Embryonic facial prominence (tissue), 1 donor: ENCODE results near the gene C9.
"Not testable (repeated sequence)": the region's sequence is repeated elsewhere in the genome, so short reads cannot be mapped to it uniquely, and the experiment has no call there.

Experiments
- DNase-seq: peaks from one replicate; pipeline ENCODE4 v3.0.0-alpha.2; 2016; ENCODE audit errors: extremely low spot score

Gene C9

DNA sequence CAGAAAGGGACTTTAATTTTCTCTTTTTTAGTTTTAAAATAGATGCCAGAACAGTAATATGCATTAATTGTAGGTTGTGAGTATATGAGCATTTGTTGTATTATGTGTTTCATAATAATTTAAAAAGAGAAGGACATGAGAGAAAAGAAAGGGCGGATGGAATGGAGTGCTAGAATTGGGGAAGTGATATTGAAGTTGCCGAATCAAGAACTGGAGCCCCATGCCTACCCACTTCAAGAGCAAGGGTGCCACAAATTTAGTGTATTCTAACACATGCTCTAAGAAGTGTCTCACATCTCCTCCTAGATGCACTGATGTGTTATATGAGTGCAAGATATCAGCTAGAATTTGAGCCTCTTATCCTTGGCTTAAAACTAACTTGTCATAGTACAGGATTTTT, 101.3 kb downstream of the C9 start:
- no peak for DNase-seq

DNA sequence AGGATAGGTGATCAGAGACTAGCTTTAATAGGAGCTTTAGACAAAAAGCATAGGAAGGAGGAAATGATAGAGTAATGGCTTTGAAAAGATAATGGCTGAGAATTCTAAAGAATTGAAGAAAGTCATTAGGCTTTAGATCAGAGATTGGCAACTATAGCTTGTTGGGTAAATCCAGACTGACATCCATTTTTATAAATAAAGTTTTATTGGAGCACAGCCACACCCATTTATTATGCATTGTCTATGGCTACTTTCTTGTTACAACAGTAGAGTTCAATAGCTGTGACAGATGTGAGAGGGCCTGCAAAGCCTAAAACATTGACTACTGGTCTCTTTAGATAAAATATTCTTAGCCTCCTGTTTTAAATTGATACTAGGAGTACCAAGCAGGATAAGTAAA, 104.2 kb downstream of the C9 start:
- no peak for DNase-seq

DNA sequence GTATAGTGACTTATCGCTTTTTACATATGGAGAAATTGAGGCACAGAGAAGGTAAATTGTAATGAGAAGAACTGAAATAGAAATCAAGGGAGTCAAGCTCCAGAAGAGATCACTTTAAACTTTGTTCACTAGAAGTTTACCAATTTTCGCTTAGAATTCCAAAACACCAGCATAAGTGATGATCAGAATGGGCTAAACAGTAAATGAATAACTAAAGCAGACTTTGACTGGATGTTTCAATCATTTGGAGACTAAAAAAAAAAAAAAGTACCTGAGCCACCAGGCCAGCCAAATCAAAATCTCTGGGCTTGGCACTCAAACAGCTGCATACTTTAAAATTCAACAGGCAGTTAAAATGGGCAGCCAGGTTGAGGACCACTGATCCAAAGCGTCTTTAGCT, 106.7 kb downstream of the C9 start:
- no peak for DNase-seq

DNA sequence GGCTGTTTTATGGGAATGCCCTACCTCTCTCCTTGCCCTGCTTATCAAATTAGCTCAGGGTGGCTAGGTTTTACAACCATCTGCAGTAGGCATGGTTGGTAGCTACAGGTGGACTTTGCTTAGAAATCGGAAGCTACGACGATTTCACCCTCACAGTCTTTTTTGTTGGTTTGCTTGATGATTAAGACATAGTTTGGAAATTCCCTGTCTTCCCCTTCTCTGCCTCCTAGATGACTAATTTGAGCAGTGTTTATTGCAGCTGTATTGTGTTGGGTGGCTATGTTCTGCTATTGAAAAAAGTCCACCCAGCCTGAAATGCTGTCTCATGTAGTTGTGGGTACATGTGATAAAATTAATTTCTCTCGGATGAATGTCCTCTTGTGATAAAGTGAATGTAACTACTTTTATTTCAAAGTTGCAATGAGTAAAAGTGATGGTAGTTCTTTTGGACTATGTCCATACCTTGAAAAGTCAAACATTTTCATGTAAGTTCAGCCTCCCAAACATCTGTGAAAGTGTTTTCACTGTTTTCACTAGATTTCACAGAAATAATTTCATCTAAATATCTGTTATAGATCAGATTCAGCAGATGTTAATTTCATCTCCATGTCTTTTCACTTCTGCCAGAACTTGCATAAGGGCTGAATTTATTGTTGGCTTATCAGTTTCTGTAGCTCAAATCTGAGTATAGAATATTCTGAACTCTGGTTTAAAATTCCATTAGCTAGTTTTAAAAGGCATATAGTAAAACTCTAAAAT, 107.6 kb downstream of the C9 start:
- no peak for DNase-seq

DNA sequence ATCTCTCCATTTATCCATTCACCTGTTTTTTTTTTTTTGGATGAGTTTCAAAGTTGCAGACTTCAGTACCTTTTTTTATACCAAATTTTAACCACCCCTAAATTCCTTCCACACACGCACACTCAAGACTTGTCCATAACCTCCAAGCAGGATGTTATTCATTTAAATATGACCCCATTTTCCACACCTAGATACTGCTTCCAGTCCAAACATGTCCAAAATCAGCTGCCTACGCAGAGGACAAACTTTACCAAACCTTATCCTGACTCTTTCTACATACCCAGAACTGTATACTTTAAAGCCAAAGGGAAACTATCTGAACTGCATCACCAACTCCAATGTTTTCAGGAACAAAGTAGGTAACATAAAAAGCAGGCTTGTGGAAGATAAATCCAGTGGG, 108.9 kb downstream of the C9 start:
- no peak for DNase-seq

DNA sequence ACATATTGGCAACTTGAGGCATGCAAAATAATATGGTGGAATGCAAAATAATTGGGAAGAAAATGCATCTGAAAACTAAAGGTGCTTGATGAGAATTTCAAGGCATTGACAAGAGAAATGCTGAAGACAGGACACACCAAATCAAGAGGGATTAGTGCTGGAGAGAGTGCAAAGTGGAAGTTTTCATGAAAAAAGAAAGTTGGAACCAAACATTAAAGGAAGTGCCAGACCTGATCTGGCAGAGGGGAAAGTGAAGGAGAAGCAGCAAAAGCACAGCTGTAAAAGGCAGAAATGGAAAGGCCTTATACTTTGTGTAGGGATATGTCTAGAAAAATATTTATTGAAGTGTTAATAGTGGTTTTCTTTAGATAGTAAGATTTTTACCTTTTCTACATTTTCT, 109.6 kb downstream of the C9 start:
- no peak for DNase-seq

DNA sequence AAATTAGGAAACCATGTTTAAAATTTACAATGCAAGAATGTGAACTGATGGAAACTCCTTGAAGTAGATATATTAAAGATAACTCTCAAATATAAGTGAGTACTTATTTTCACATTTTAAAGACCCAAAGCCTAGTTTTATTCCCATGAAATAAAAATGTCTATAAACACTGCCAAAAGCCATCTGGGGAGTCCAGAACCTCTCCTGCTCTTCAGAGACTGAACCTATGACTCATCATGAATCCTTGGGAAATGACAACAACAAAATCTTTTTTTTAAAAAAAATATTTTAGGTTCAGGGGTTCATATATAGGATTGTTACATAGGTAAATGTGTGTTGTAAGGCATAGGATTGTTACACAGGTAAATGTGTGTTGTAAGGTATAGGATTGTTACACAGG, 111.1 kb downstream of the C9 start:
- DNase-seq: no peak

DNA sequence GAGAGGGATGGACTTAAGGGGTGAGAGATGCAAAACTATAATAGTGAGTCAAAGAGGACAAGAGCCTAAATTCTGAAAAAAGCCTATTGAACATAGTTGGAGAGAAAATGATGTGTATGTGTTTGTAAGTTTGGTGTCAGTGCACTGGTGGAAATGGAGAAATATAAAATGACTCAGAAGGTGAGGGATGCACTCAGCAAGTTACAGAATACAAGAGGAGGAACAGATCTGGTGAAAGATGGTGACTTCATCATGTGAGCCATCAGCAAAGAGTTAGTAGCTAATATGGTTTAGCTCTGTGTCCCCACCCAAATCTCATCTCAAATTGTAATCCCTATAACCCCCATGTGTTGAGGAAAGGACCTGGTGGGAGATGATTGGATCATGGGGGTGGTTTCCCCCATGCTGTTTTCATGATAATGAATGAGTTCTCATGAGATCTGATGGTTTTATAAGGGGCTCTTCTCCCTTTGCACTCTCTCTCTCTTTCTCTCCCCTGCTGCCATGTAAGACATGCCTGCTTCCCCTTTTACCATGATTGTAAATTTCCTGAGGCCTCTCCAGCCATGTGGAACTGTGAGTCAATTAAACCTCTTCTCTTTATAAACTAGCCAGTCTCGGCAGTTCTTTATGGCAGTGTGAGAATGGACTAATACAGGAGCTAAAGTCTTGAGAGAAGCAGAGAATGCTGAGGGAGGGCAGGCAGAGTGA, 114.6 kb downstream of the C9 start:
- DNase-seq: no peak

DNA sequence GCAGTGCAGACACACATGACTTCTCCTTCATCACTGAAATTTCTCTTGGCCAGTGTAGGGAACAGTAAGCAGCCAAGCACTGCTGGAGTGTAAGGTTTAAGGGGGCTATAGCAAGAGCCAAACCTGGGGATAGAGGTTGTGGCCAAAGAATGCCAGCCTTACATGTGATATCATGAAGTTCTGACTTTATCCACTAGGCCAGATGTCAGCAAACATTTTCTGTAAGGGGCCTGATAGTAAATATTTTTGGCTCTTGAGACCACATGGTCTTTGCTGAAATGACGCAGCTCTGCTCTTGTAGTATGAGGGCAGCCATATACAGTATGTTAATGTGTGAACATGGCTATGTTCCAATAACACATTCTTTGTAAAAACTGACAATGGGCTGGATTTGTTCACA, 115.2 kb downstream of the C9 start:
- no peak for DNase-seq

DNA sequence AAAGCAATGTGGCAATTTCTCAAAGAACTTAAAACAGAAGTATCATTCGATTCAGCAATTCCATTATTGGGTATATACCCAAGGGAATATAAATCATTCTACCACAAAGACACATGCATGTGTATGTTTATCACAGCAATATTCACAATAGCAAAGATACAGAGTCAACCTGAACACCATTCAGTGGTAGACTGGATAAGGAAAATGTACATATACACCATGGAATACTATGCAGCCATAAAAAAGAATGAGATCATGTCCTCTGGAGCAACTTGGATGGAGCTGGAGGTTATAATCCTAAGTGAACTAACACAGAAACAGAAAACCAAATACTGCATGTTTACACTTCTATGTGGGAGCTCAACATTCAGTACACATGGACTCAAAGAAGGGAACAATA, 123.5 kb downstream of the C9 start:
- no peak for DNase-seq

DNA sequence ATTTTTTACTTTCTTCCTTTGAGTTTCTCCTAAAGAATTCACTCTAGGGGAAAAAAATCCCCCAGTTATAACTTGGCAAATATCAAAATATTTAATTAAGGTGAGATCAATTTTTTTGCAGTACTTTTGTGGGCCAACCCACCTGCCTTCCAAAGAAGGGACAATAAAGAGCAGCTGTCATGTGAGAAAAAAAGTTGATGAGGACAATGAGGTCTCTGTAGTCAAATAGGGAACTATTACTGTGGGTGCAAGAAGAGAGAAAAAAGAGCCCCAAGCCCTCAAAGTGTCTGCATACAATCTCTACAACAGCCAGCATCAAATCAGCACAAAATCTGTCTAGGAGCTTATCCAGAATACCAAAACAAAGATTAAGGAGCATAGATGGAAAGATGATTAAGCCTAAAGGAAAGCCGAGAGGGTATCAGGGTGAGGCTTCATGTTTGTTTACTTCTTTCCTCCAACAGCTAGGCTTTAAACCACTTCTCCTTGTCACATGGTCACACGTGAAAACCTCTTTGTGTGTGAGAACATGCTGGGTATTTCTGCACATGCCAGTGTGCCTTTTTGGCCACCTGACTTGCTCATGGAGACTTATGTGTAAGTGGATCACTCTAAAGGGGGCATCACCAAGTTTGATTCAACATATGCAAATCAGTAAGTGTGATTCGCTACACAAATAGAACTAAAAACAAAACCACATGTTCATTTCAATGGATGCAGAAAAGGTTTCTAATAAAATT, 125.8 kb downstream of the C9 start:
- no peak for DNase-seq

DNA sequence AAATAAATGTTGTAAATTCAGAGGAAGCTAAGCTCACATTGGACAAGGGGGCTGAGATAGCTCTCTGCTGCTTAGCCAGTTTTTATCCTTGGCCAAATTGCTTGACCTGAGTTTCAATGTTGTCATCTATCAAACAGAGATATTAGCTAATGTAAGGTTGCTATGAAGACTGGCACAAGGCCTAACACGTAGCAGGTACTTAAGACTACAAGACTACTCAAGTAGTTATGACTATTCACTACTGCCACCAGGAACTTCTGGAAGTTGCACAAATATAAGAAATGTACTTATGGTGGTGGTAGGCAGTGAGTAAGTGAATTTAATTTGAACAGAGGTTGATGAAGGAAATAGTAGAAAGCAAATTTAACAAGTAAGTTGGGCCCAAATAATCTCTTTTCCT, 127.6 kb downstream of the C9 start:
- DNase-seq: no peak

DNA sequence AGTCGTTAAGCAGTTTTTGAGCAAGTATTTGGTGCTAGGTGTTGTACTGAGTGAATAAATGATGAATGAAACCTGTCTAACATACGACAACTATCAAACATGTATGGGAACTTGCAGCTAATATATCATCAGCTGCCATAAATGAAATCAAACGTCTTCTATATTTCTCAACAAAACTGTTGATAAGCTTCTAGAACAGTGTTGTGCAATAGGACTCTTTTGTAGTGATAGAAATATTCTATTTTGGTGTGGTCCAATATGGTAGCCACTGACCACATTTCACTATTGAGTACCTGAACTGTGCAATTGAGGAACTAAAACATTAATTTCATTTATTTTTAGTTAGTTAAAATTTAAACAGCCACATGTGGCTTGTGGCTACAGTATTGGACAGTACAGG, 128.6 kb downstream of the C9 start:
- no peak for DNase-seq

DNA sequence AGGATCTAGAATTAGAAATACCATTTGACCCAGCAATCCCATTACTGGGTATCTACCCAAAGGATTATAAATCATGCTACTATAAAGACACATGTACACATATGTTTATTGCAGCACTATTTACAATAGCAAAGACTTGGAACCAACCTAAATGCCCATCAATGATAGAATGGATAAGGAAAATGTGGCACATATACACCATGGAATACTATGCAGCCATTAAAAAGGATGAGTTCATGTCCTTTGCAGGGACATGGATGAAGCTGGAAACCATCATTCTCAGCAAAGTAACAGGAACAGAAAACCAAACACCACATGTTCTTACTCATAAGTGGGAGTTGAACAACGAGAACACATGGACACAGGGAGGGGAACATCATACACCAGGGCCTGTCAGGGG, 129.8 kb downstream of the C9 start:
- not testable (repeated sequence) for DNase-seq
